ENCODE results near the gene TPSB2.

DNA sequence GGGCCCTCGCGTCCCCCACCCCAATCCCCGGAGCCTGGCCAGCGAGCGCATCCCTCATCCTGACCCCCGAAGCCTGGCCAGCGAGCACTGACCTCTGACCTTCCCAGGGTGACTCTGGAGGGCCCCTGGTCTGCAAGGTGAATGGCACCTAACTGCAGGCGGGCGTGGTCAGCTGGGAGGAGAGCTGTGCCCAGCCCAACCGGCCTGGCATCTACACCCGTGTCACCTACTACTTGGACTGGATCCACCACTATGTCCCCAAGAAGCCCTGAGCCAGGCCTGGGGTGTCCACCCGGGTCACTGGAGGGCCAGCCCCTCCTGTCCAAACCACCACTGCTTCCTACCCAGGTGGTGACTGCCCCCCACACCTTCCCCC lies 28.2 kb upstream of the TPSB2 start:
- TF ChIP-seq POLR2A (IDR thresholded peaks at IDR 0.05) = no peak
- TF ChIP-seq, protein P1, sequence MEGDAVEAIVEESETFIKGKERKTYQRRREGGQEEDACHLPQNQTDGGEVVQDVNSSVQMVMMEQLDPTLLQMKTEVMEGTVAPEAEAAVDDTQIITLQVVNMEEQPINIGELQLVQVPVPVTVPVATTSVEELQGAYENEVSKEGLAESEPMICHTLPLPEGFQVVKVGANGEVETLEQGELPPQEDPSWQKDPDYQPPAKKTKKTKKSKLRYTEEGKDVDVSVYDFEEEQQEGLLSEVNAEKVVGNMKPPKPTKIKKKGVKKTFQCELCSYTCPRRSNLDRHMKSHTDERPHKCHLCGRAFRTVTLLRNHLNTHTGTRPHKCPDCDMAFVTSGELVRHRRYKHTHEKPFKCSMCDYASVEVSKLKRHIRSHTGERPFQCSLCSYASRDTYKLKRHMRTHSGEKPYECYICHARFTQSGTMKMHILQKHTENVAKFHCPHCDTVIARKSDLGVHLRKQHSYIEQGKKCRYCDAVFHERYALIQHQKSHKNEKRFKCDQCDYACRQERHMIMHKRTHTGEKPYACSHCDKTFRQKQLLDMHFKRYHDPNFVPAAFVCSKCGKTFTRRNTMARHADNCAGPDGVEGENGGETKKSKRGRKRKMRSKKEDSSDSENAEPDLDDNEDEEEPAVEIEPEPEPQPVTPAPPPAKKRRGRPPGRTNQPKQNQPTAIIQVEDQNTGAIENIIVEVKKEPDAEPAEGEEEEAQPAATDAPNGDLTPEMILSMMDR (IDR thresholded peaks at IDR 0.05) = no peak

All from lower leg skin (tissue), 3 donors.